HL-60 (cell line): ENCODE measurements around the gene CATSPERB.

Experiments
- DNase-seq, 2 experiments: peaks; one replicate each; pipeline ENCODE4 v3.0.0-alpha.2; 2010 to 2020; ENCODE audit warnings: low read depth in 1 of 2, low spot score in 1 of 2
- H3K27ac ChIP-seq: fragments of 250-450 bp; sonication (Bioruptor Pico); replicated peaks from 2 replicates; pipeline ENCODE4 v1.5.1; 2020; ENCODE audit warnings: mild to moderate bottlenecking, moderate library complexity
- H3K27me3 ChIP-seq: fragments of 250-450 bp; sonication (Bioruptor Pico); 2 replicates; pipeline ENCODE4 v1.5.1; 2021; ENCODE audit warnings: mild to moderate bottlenecking, moderate library complexity; ENCODE audit not compliant: insufficient read depth, poor library complexity, severe bottlenecking
- H3K4me3 ChIP-seq: replicated peaks from 2 replicates; pipeline ENCODE4 v1.5.1; 2011; ENCODE audit warnings: mild to moderate bottlenecking, control low read depth, low read length; ENCODE audit not compliant: insufficient read depth
- GABPA ChIP-seq: IDR thresholded peaks from 2 replicates; pipeline ENCODE4 v1.6.1; 2012; ENCODE audit warnings: low read depth
- POLR2AphosphoS5 ChIP-seq: IDR thresholded peaks from 2 replicates; pipeline ENCODE4 v1.6.1; 2012; ENCODE audit warnings: low read depth
- SPI1 ChIP-seq: IDR thresholded peaks from 2 replicates; pipeline ENCODE4 v1.6.1; 2012; ENCODE audit warnings: low read depth, mild to moderate bottlenecking, borderline replicate concordance
- TF ChIP-seq, protein P1 (sequence below): IDR thresholded peaks from one replicate; pipeline ENCODE4 v1.5.1; 2011; ENCODE audit warnings: low read length, control low read depth, inconsistent platforms; ENCODE audit not compliant: insufficient read depth
- TF ChIP-seq, protein P2 (sequence below): IDR thresholded peaks from 2 replicates; pipeline ENCODE4 v1.6.1; 2012; ENCODE audit warnings: low read depth; ENCODE audit not compliant: insufficient replicate concordance

CATSPERB gene

DNA sequence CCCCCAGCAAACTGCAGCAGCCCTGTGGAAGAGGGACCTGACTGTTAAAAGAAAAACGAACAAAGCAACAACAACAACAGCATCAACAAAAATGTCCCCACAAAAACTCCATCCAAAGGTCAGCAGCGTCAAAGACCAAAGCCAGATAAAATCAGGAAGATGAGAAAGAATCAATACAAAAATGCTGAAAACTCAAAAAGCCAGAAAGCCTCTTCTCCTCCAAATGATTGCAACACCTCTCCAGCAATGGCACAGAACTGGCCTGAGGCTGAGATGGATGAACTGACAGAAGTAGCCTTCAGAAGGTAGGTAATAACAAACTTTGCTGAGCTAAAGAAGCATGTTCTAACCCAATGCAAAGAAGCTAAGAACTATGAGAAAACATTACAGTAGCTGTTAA is 176.4 kb downstream of the CATSPERB start:
- no peak overlapping the region for H3K27ac ChIP-seq
- no peaks in the 10 kb centered on the region for H3K27me3 ChIP-seq
- H3K4me3 ChIP-seq, result no peak overlapping the region
- TF ChIP-seq, protein P1, sequence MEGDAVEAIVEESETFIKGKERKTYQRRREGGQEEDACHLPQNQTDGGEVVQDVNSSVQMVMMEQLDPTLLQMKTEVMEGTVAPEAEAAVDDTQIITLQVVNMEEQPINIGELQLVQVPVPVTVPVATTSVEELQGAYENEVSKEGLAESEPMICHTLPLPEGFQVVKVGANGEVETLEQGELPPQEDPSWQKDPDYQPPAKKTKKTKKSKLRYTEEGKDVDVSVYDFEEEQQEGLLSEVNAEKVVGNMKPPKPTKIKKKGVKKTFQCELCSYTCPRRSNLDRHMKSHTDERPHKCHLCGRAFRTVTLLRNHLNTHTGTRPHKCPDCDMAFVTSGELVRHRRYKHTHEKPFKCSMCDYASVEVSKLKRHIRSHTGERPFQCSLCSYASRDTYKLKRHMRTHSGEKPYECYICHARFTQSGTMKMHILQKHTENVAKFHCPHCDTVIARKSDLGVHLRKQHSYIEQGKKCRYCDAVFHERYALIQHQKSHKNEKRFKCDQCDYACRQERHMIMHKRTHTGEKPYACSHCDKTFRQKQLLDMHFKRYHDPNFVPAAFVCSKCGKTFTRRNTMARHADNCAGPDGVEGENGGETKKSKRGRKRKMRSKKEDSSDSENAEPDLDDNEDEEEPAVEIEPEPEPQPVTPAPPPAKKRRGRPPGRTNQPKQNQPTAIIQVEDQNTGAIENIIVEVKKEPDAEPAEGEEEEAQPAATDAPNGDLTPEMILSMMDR, result no peak
- TF ChIP-seq GABPA (no peak), SPI1 (no peak), POLR2AphosphoS5 (no peak)
- TF ChIP-seq, protein P2, sequence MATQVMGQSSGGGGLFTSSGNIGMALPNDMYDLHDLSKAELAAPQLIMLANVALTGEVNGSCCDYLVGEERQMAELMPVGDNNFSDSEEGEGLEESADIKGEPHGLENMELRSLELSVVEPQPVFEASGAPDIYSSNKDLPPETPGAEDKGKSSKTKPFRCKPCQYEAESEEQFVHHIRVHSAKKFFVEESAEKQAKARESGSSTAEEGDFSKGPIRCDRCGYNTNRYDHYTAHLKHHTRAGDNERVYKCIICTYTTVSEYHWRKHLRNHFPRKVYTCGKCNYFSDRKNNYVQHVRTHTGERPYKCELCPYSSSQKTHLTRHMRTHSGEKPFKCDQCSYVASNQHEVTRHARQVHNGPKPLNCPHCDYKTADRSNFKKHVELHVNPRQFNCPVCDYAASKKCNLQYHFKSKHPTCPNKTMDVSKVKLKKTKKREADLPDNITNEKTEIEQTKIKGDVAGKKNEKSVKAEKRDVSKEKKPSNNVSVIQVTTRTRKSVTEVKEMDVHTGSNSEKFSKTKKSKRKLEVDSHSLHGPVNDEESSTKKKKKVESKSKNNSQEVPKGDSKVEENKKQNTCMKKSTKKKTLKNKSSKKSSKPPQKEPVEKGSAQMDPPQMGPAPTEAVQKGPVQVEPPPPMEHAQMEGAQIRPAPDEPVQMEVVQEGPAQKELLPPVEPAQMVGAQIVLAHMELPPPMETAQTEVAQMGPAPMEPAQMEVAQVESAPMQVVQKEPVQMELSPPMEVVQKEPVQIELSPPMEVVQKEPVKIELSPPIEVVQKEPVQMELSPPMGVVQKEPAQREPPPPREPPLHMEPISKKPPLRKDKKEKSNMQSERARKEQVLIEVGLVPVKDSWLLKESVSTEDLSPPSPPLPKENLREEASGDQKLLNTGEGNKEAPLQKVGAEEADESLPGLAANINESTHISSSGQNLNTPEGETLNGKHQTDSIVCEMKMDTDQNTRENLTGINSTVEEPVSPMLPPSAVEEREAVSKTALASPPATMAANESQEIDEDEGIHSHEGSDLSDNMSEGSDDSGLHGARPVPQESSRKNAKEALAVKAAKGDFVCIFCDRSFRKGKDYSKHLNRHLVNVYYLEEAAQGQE, result no peak
- no peak for DNase-seq

DNA sequence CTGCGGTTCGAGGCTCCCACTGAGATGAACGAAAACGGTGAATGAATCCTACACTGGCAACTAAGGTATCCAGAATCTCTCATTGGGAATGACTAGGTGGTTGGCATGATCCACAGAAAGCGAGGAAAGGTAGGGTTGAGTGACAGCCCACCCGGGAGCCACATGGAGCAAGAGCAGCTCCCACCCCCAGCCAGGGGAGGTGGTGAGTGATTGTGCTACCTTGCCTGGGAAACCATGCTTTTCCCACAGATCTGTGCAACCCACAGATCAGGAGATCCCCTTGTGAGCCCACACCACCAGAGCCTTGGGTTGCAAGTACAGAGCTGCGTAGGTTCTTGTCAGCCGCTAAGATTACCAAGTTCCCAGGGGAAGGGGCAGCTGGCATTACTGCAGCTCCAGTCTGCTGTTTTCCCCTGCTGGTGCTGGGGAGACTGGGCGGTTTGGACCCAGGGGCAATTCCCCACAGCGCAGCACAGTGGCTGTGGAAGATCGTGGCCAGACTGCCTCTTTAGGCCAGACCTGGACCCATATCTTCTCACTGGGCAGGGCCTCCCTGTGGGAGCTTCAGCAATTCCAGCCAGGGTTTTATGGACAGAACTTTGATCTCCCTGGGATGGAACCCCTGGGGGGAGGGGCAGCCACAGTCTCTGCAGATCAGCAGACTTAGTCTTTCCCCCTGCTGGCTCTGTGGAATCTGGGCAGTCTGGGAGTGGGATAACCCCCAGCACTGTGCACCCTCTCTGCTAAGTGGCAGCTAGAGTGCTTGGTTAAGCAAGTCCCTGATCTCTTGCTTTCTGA is 177.2 kb downstream of the CATSPERB start:
- DNase-seq, result no peak
- Histone ChIP-seq H3K4me3 (no peak overlapping the region), H3K27ac (no peak overlapping the region), H3K27me3 (no peaks in the 10 kb centered on the region)
- TF ChIP-seq SPI1 (no peak), POLR2AphosphoS5 (no peak), GABPA (no peak)
- TF ChIP-seq, protein P2, result no peak
- TF ChIP-seq, protein P1, result no peak

DNA sequence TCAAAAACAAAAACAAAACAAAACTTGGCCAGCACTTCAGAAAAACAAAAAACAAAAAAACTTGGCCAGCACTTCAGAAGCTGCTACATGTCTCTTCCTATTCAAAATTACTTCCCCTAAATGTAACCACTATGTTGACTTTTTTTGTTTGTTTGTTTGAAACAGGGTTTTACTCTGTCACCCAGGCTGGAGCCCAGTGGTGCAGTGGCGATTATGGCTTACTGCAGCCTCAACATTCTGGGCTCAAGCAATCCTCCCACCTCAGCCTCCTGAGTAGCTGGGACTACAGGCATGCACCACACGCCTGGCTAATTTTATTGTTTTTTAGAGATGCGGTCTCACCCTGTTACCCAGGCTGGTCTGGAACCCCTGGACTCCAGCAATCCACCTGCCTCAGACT is 183.8 kb downstream of the CATSPERB start:
- TF ChIP-seq, protein P2, result no peak
- TF ChIP-seq SPI1 (no peak), POLR2AphosphoS5 (no peak), GABPA (no peak)
- TF ChIP-seq, protein P1, result no peak
- Histone ChIP-seq H3K27me3 (no peaks in the 10 kb centered on the region), H3K27ac (no peak overlapping the region), H3K4me3 (no peak overlapping the region)
- DNase-seq, result no peak
